Loucy (cell line): ENCODE data around the gene UVRAG.
"Not testable (repeated sequence)": the region's sequence is repeated elsewhere in the genome, so short reads cannot be mapped to it uniquely, and the experiment has no call there.

Experiments
- CTCF ChIP-seq: fragments of 200-600 bp; sonication (generic); conservative IDR thresholded peaks from 2 replicates; pipeline ENCODE4 v1.5.1; 2014; ENCODE audit warnings: mild to moderate bottlenecking, antibody characterized with exemption, low read length
- EZH2phosphoT487 ChIP-seq: fragments of 200-600 bp; IDR thresholded peaks from 2 replicates; pipeline ENCODE4 v1.6.1; 2018; ENCODE audit warnings: antibody characterized with exemption, mild to moderate bottlenecking, moderate library complexity, borderline replicate concordance

DNA sequence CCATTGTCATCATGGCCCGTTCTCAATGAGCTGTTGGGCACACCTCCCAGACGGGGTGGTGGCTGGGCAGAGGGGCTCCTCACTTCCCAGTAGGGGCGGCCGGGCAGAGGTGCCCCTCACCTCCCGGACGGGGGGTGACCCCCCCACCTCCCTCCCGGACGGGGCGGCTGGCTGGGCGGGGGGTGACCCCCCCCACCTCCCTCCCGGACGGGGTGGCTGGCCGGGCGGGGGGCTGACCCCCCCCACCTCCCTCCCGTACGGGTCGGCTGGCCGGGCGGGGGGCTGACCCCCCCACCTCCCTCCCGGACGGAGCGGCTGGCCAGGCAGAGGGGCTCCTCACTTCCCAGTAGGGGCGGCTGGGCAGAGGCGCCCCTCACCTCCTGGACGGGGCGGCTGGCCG, 62.3 kb downstream of the UVRAG start:
- not testable (repeated sequence) for TF ChIP-seq CTCF, EZH2phosphoT487
